ENCODE measurements around the gene C19orf38. TPM values are rescaled to one million over a fixed set of nuclear protein-coding genes. Genes with fewer than 3 reads are reported as not detected.

The C19orf38 gene
- total and polyA plus RNA-seq, 2 of the 4 experiments (the other 2 are of a cell fraction): 0.18 to 0.19 TPM

DNA sequence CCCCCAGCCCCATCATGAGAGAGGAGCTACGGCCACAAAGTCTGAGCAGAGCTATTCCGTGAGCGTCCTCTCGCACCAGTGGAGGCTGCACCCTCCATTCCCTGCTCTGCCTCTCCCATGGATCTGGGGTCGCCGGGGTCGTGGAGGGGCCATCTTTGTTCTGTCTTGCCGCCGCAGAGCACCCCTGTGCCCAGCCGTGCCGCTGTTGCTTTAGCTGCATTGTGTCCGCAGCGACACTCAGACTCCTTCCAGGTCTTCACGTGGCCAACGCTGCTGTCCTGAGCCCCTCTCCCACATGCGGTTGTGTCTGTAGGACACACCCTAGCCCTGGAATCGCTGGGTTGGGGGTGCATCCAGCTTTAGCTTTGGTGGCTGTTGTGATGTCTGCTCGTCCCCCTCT, 64.4 kb downstream of the C19orf38 start:
- no peak overlapping the region for H2BK5ac ChIP-seq (ENCODE audit: low read depth, low read length, poor library complexity, severe bottlenecking)
- ChIA-PET POLR2A (ENCODE audit: unreplicated experiment) (no interaction called here), CTCF (no interaction called here)
- peaks cover 12% of the 10 kb centered on the region for H3K4me1 ChIP-seq (ENCODE audit: control insufficient read depth, insufficient read depth, low read length)
- no peak overlapping the region for H3K27ac ChIP-seq (ENCODE audit: insufficient read depth, low read length)
- no peaks in the 10 kb centered on the region for H3K27me3 ChIP-seq (ENCODE audit: control insufficient read depth, insufficient read depth, low read length)
- BruUV-seq (replicated peaks): no TSS peak
- no peak overlapping the region for H2AFZ ChIP-seq (replicated peaks; ENCODE audit: low read length, poor library complexity)
- TF ChIP-seq, protein P1, sequence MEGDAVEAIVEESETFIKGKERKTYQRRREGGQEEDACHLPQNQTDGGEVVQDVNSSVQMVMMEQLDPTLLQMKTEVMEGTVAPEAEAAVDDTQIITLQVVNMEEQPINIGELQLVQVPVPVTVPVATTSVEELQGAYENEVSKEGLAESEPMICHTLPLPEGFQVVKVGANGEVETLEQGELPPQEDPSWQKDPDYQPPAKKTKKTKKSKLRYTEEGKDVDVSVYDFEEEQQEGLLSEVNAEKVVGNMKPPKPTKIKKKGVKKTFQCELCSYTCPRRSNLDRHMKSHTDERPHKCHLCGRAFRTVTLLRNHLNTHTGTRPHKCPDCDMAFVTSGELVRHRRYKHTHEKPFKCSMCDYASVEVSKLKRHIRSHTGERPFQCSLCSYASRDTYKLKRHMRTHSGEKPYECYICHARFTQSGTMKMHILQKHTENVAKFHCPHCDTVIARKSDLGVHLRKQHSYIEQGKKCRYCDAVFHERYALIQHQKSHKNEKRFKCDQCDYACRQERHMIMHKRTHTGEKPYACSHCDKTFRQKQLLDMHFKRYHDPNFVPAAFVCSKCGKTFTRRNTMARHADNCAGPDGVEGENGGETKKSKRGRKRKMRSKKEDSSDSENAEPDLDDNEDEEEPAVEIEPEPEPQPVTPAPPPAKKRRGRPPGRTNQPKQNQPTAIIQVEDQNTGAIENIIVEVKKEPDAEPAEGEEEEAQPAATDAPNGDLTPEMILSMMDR (conservative IDR thresholded peaks at IDR 0.05; ENCODE audit: low read depth, low read length): no peak
- TF ChIP-seq NFE2L2 (IDR thresholded peaks at IDR 0.05; ENCODE audit: low read depth, low read length): no peak
- no peak for TF ChIP-seq RFX5 (IDR thresholded peaks at IDR 0.05; ENCODE audit: low read depth, low read length)
- no peak for TF ChIP-seq MXI1 (IDR thresholded peaks at IDR 0.05; ENCODE audit: borderline replicate concordance, low read depth, low read length)
- no peak for TF ChIP-seq MAZ (IDR thresholded peaks at IDR 0.05; ENCODE audit: borderline replicate concordance, low read depth, low read length)
- TF ChIP-seq FOS (IDR thresholded peaks at IDR 0.05; ENCODE audit: low read depth, low read length): no peak
- TF ChIP-seq RAD21 (IDR thresholded peaks at IDR 0.05; ENCODE audit: low read length): no peak
- H2AK5ac ChIP-seq (ENCODE audit: low read depth, low read length): no peak overlapping the region
- H2BK120ac ChIP-seq (ENCODE audit: low read depth, low read length): no peak overlapping the region
- H3K9ac ChIP-seq (ENCODE audit: low read depth, low read length): no peak overlapping the region
- peaks cover 14% of the 10 kb centered on the region for H4K20me1 ChIP-seq (ENCODE audit: insufficient read depth, low read length)
- no peak overlapping the region for H3K4me3 ChIP-seq (ENCODE audit: insufficient read depth, low read depth, low read length)
- no peaks in the 10 kb centered on the region for H3K9me1 ChIP-seq (ENCODE audit: insufficient read depth, low read length)
- no peak overlapping the region for H4K8ac ChIP-seq (ENCODE audit: low read depth in 2 of 2, low read length in 2 of 2)
- 94% methylated on average over 12 of the region's 18 CpGs; no CpG with 5 or more reads in 1 of the 2 experiments for WGBS, 2 experiments (ENCODE audit: extremely low coverage in 2 of 2, insufficient read length in 1 of 2)
- in situ Hi-C loops (cut with MboI; ENCODE audit: low sequenced_read_pairs) (no loop called here), intact Hi-C loops (cut with micrococcal nuclease) (no loop called here), dilution Hi-C loops (cut with HindIII; ENCODE audit: low sequenced_read_pairs, unreplicated experiment) (no loop called here)
- H3K36me3 ChIP-seq (ENCODE audit: control insufficient read depth, insufficient read depth, low read length): peaks cover 54% of the 10 kb centered on the region
- peaks cover 9 to 32% of the 10 kb centered on the region in 2 experiments; a peak in 3 of 4 replicates for H3K79me1 ChIP-seq (ENCODE audit: low read depth in 1 of 2, low read length in 2 of 2)
- no peak overlapping the region for H3K14ac ChIP-seq (replicated peaks; ENCODE audit: low read depth, low read length)
- no peak overlapping the region for H2BK15ac ChIP-seq (ENCODE audit: low read depth, low read length)
- H3K18ac ChIP-seq (ENCODE audit: low read depth, low read length): no peak overlapping the region
- H3K4ac ChIP-seq (ENCODE audit: low read depth, low read length): no peak overlapping the region
- no peak overlapping the region for H2BK20ac ChIP-seq (ENCODE audit: low read depth, low read length)
- DNase-seq (no peak), ATAC-seq (ENCODE audit: low read depth) (no peak)
- no peak overlapping the region for H3K4me2 ChIP-seq (ENCODE audit: low read depth, low read length)
- H4K5ac ChIP-seq (ENCODE audit: low read depth, low read length): no peak overlapping the region
- H3K56ac ChIP-seq (ENCODE audit: extremely low read depth, insufficient read depth, low read length): no peak overlapping the region
- no peak overlapping the region for H4K91ac ChIP-seq (ENCODE audit: insufficient read depth, low read depth, low read length)
- H3K23ac ChIP-seq (ENCODE audit: low read depth, low read length): no peak overlapping the region
- H2AK9ac ChIP-seq (replicated peaks; ENCODE audit: low read depth, low read length, poor library complexity): no peak overlapping the region
- no peaks in the 10 kb centered on the region for H3K9me3 ChIP-seq (ENCODE audit: control insufficient read depth, insufficient read depth, low read length)

All from IMR-90 (cell line).